ENCODE data around the gene SH2D4B.
A peak's percentile ranks its signal among the peaks of the same experiment; 100 is the strongest.

Gene SH2D4B

GRCh38 chr10:80502621-80503583, 34.8 kb upstream of the SH2D4B start:
- DNase-seq: peak in 3 of 42 donors; percentile 15 to 21 (median 19)
- intact Hi-C loops (cut with DNase I): no loop called here

- intact Hi-C loops (cut with DNase I): loop anchor here (2.0 kb wide), 1 partner anchor 57 kb away; no protein-coding TSS in a partner anchor
- DNase-seq: peak in 1 of 42 donors; percentile 5
Observed at GRCh38 chr10:80503584-80504157, 34.0 kb upstream of the SH2D4B start.

- intact Hi-C loops (cut with DNase I): loop anchor here (2.0 kb wide), 1 partner anchor 57 kb away; no protein-coding TSS in a partner anchor
- DNase-seq: peak in 3 of 42 donors; percentile 25 to 40 (median 30)
Observed at GRCh38 chr10:80504158-80504811, 33.4 kb upstream of the SH2D4B start.

- intact Hi-C loops (cut with DNase I): loop anchor here (2.0 kb wide), 1 partner anchor 58 kb away; no protein-coding TSS in a partner anchor
- DNase-seq: peak in 2 of 42 donors; percentile 26 to 27
Observed at GRCh38 chr10:80504897-80505465, 32.7 kb upstream of the SH2D4B start.

- intact Hi-C loops (cut with DNase I): no loop called here
- DNase-seq: no peak
Observed at GRCh38 chr10:80506189-80506575, 31.5 kb upstream of the SH2D4B start.

GRCh38 chr10:80506836-80507487, 30.7 kb upstream of the SH2D4B start:
- DNase-seq: peak in 1 of 42 donors; percentile 8

DNA sequence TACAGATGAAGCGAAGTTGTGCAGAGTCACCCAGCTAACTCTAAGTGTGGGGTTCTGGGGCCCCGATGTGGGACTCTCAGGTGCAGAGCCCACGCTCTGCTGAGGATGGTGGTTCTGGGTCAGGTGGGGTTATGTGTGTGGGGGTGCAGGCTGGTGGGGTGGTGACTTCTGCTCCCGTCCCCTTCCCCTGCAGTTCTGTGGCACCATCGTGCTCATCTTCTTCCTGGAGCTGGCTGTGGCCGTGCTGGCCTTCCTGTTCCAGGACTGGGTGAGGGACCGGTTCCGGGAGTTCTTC, 28.6 kb upstream of the SH2D4B start:
- DNase-seq: peak in 1 of 42 donors; percentile 13
- intact Hi-C loops (cut with DNase I): no loop called here

More at GRCh38 chr10:80506836-80507487, 30.7 kb upstream of the SH2D4B start:
- intact Hi-C loops (cut with DNase I): no loop called here

DNA sequence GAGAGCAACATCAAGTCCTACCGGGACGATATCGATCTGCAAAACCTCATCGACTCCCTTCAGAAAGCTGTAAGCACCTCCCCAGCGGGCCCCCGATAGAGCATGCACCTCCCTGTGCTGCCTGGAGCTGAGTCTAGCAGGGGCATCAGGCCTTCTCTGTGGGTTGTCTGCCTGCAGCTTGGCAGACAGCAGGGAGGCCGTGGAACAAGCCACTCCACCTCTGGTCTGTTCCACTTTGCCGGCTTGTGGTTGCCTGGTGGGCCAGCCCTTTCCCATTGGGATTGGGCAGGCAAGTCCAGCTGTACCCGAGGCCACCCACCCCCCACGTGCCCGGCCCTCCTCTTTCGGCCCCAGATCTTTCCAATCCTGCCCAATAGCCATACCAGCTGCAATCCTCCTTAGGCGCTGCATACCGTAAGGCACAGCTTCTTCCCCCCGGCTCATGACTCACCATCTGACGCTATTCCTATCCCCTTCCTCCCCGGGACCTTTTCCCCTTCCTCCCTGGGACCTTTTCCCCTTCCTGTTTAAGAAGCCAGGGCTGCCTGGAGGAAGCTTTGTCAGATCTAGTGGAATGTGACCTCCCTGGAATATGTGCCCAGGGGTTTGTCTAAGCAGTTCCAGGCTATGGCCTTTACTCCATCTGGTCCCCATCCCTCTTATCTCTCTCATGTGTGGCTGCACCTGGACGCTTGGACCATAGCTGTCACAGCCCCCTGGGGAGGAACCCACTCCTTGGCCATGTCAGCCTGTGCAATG, 28.1 kb upstream of the SH2D4B start:
- intact Hi-C loops (cut with DNase I): no loop called here

GRCh38 chr10:80512031-80512526, 25.6 kb upstream of the SH2D4B start:
- intact Hi-C loops (cut with DNase I): no loop called here
- peak in 4 of 42 donors; percentile 9 to 32 (median 24) for DNase-seq

More for the DNA sequence above, 28.1 kb upstream of the SH2D4B start:
- peak in 4 of 42 donors; percentile 13 to 34 (median 26) for DNase-seq

- DNase-seq: peak in 4 of 42 donors; percentile 18 to 42 (median 30)
- intact Hi-C loops (cut with DNase I): no loop called here
Observed at GRCh38 chr10:80513106-80513505, 24.6 kb upstream of the SH2D4B start.

DNA sequence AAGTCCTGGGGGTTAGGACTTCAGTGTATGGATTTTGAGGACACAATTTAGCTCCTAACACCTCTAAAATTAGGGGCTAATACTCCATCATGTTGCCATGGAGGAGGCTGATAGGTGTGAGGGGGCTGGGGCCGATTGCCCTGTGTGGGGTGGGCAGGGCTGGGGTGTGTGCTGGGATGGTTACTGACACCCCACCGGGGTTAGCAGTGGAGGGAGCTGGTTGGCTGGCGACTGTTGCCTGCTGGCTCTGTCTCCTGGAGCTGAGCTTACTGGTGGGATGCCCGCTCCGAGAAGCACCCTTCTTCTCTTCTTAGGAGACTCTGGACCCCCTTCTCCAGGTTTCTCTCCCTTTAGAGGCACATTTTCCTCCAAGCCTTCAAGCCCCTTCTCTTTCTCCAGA, 22.2 kb upstream of the SH2D4B start:
- peak in 2 of 42 donors; percentile 10 to 16 for DNase-seq
- intact Hi-C loops (cut with DNase I): no loop called here

DNA sequence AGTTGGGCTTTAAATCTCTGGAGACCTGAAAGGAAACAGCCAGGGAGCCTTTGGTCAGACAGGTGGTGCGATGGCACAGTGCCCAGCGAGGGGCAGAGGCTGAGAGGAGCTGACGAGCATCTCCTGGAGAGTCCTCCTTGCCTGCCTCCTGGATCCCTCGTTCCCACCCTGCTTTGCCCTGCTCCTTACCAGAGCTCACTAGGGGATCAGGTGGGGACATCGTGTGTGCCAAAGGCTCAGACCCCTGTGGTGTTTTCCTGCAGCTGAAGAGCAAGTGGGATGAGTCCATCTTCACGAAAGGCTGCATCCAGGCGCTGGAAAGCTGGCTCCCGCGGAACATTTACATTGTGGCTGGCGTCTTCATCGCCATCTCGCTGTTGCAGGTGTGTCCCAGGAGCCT, 21.8 kb upstream of the SH2D4B start:
- peak in 4 of 42 donors; percentile 5 to 22 (median 21) for DNase-seq
- intact Hi-C loops (cut with DNase I): no loop called here

DNA sequence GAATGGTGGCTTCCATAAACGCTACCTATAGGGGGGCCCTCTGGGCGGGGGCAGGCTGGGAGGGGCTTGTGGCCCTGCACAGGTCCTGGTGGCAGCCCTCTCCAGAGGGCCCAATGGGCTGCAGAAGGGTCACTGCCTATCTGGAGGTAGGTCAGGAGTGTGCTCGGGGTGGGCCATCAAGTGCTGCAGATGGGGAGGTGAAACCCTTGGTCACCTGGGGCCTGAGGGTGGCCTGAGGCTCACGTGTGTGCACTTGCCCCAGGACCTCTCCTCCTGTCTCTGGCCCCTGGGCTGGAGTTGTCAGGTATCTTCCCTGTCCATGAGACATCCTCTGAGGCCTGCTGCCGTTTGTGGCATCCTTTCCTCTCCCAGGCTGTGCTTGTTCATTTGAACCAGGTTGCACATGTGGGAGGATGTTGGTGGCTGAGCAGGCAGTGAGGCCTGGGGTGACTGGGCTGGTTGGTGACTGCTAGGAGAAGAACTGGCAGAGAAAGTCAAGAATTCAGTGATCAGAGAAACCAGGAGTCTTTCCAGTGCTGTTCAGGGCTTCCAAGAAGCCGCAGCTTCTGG, 21.1 kb upstream of the SH2D4B start:
- peak in 2 of 42 donors; percentile 20 to 27 for DNase-seq
- intact Hi-C loops (cut with DNase I): no loop called here

GRCh38 chr10:80517416-80518142, 20.1 kb upstream of the SH2D4B start:
- peak in 3 of 42 donors; percentile 18 to 25 (median 23) for DNase-seq
- intact Hi-C loops (cut with DNase I): no loop called here

GRCh38 chr10:80518143-80518806, 19.4 kb upstream of the SH2D4B start:
- intact Hi-C loops (cut with DNase I): no loop called here
- DNase-seq: no peak

GRCh38 chr10:80518807-80519360, 18.8 kb upstream of the SH2D4B start:
- no peak for DNase-seq
- intact Hi-C loops (cut with DNase I): no loop called here

All from head of caudate nucleus (tissue), 42 donors.